Ovary (tissue), 9 donors: Measurements from ENCODE around the gene MAN2A2. TPM values are rescaled to one million over a fixed set of nuclear protein-coding genes. Genes with fewer than 3 reads are reported as not detected.

Experiments used
- DNase-seq, 5 donors: peaks; one replicate each; pipeline ENCODE4 v3.0.0-alpha.2; 2019 to 2020
- H3K27ac ChIP-seq, 2 donors: fragments of 200-600 bp; one replicate each; pipeline versions ENCODE4 v1.5.1 to v1.8.0; 2019 to 2022
- H3K27me3 ChIP-seq: fragments of 200-600 bp; one replicate; pipeline ENCODE4 v1.8.0; 2022
- H3K36me3 ChIP-seq: fragments of 200-600 bp; sonication (generic); one replicate; pipeline ENCODE4 v1.5.1; 2019
- H3K4me1 ChIP-seq: one replicate; pipeline ENCODE4 v1.8.1; 2013; ENCODE audit warnings: mild to moderate bottlenecking, moderate library complexity; ENCODE audit not compliant: insufficient read depth
- H3K4me3 ChIP-seq: fragments of 200-600 bp; sonication (generic); one replicate; pipeline ENCODE4 v1.5.1; 2017
- H3K9me3 ChIP-seq, 2 donors: fragments of 200-600 bp in 1 of 2; sonication (generic) in 1 of 2; one replicate each; pipeline versions ENCODE4 v1.5.1 to v1.8.1; 2013 to 2019; ENCODE audit warnings: mild to moderate bottlenecking in 1 of 2, moderate library complexity in 1 of 2
- CTCF ChIP-seq, 3 donors: fragments of 450-650 bp in 2 of 3; fragments of 200-600 bp in 1 of 3; IDR thresholded peaks; one replicate each; pipeline versions ENCODE4 v1.5.1 to v1.8.0; 2016 to 2022; ENCODE audit warnings: antibody characterized with exemption in 3 of 3, mild to moderate bottlenecking in 1 of 3
- EP300 ChIP-seq: sonication (generic); formaldehyde crosslinking; IDR thresholded peaks from one replicate; pipeline ENCODE4 v1.6.1; 2017; ENCODE audit warnings: antibody characterized with exemption
- POLR2A ChIP-seq: fragments of 450-650 bp; IDR thresholded peaks from one replicate; pipeline ENCODE4 v1.6.1; 2017; ENCODE audit warnings: antibody characterized with exemption, mild to moderate bottlenecking, moderate library complexity
- WGBS, 3 donors: extraction: QIAGEN DNeasy Blood & Tissue Kit in 1 of 3; methylation state at CpG; one replicate each; pipeline versions ENCODE4 v1.1.5 to v1.1.7; 2013 to 2017; 5-methylcytosine and 5-hydroxymethylcytosine counted together
- intact Hi-C, 4 donors: fragments of 100-400 bp; cut with DNase I; formaldehyde crosslinking; loops; one replicate each; pipeline versions ENCODE4 v1.11.0 to v1.15.1; 2022 to 2023
- polyA plus RNA-seq, 2 donors: library from polyadenylated mRNA; stranded (reverse); fragments of 200-250 nt in 1 of 2; fragments of 350-450 nt in 1 of 2; fragmentation: Illumina TruSeq in 1 of 2; extraction: RNeasy Lipid Tissue Mini Kit (QIAGEN cat#74804) in 1 of 2; gene quantifications; one replicate each; pipeline ENCODE4 v1.2.3, GENCODE V29; 2013 to 2014
- total RNA-seq, 7 donors: library from RNA; depleted of rRNA in 2 of 7; stranded (reverse); fragments of >200 nt in 2 of 7; fragmentation: NEBNext Ultra II Directional in 3 of 7; extraction: Animal tissue kit (Norgen Biotek cat#: 25700) in 3 of 7; gene quantifications; one replicate each; pipeline versions ENCODE4 v1.1.0 to v1.2.4, GENCODE V29; 2016 to 2023
- donor health status: DM: no; HTN: no; CAD: no; lungs with moderate emphysema.
- donor health status: DM: no; HTN: no; CAD: no.
- donor health status: Bipolar disorder and iron deficiency.
- donor health status: DM: yes; HTN: yes; CAD: no.
- donor health status: DM: no; HTN: no; CAD: no.
- donor health status: DM: yes; HTN: yes; CAD: no.

Gene MAN2A2
- total and polyA plus RNA-seq, 9 donors = 25.3 to 66.5 (median 31.2) TPM

DNA sequence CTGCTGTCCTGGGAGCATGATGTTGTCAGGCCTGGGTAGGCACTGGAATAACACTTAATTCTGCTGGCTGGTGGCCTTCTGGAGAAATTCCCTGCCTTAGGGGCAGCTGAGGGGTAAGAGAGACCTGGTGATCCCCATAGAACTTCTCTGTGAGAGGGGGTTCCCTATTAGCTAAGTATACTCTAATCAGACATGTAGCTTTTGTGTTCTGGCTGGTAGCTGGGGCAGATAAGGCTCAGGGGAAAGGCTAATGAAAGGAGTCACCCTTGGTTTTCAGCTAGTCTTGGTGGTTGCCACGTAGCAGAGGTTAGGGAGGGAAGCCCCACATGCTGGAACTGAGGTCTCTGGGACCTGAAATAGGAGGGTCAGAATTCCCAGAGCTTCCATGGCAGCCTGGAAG lies 30.2 kb downstream of the MAN2A2 start:
- H3K4me3 ChIP-seq = no peak overlapping the region
- H3K36me3 ChIP-seq = no peaks in the 10 kb centered on the region
- no peak overlapping the region for H3K27ac ChIP-seq
- H3K9me3 ChIP-seq = no peaks in the 10 kb centered on the region
- 73 to 77% (median 76%) methylated on average over 1 of the region's 1 CpG for WGBS, 3 donors
- TF ChIP-seq CTCF (IDR thresholded peaks at IDR 0.05) (no peak), POLR2A (no peak), EP300 (no peak)
- intact Hi-C loops = no loop called here
- H3K4me1 ChIP-seq = peaks cover 18% of the 10 kb centered on the region
- DNase-seq = no peak
- no peaks in the 10 kb centered on the region for H3K27me3 ChIP-seq

- H3K27me3 ChIP-seq = no peaks in the 10 kb centered on the region
- H3K9me3 ChIP-seq = no peaks in the 10 kb centered on the region
- peak; percentile 80 to 88 (median 86) for DNase-seq
- no peak for TF ChIP-seq POLR2A
- TF ChIP-seq CTCF (IDR thresholded peaks at IDR 0.05) = peak; percentile 66 to 84 (median 72)
- H3K27ac ChIP-seq = peak overlapping the region; percentile 70 to 76
- WGBS, 3 donors = 1 to 2% (median 1%) methylated on average over 19 of the region's 19 CpGs
- peak overlapping the region; percentile 63 for H3K4me3 ChIP-seq
- H3K36me3 ChIP-seq = no peaks in the 10 kb centered on the region
- H3K4me1 ChIP-seq = peaks cover 18% of the 10 kb centered on the region
- intact Hi-C loops = loop anchor here in 1 of 4 donors (1.0 kb wide), 1 partner anchor 32 kb away; no protein-coding TSS in a partner anchor
Measured at GRCh38 chr15:90934256-90934948, 31.3 kb downstream of the MAN2A2 start.

DNA sequence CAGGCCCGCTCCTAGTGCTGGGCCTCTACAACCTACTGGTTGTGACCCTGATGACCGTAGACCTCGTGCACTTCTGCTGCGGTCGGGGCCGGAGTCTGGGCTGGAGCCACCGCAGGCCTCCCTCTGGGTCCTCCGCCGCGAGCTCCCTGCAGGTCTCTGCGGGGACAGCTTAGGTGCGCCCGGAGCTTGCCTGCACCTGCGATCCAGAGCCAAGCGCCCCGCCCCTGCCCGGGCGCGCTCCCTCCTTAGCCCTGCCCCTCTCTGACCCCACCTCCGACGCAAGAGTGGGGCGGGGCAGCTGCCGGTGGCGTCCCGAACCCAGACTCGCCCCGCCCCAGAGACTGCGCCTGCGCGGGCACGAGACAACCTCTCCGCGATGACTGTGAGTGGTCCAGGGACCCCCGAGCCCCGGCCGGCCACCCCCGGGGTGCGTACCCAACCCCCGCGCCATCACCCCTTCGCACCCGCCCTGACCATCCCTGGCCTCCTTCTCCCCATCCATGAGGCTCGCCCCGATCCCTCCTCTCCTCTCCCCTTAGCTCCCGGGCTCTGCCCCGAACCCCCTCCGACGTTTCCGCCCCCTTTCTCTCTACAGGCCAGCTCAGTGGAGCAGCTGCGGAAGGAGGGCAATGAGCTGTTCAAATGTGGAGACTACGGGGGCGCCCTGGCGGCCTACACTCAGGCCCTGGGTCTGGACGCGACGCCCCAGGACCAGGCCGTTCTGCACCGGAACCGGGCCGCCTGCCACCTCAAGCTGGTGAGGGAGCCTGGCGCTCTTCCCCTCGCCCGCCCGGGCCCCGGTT lies 32.0 kb downstream of the MAN2A2 start, which contains the start of gene UNC45A:
Gene UNC45A (plus strand): TSS at position 337 of the 803 bp plus-strand sequence. CDS start 40 bp downstream, at position 377.
- WGBS, 3 donors = 1 to 2% (median 2%) methylated on average over 33 to 65 of the region's 65 CpGs
- TF ChIP-seq CTCF (IDR thresholded peaks at IDR 0.05) (no peak), POLR2A (peak; percentile 30)
- Histone ChIP-seq H3K27ac (peak within 1 kb of the TSS; percentile 70 to 76), H3K4me3 (peak within 1 kb of the TSS; percentile 63), H3K9me3 (no peaks in the 10 kb centered on the region), H3K27me3 (no peaks in the 10 kb centered on the region), H3K4me1 (peaks cover 18% of the 10 kb centered on the region), H3K36me3 (no peaks in the 10 kb centered on the region)
- DNase-seq = peak; percentile 89 to 93 (median 91)
- intact Hi-C loops = loop anchor here in 1 of 4 donors (1.0 kb wide), 1 partner anchor 33 kb away; no protein-coding TSS in a partner anchor

GRCh38 chr15:90936823-90937222 lies 33.7 kb downstream of the MAN2A2 start:
- intact Hi-C loops = no loop called here
- no peak overlapping the region for H3K4me3 ChIP-seq
- H3K9me3 ChIP-seq = no peaks in the 10 kb centered on the region
- no peaks in the 10 kb centered on the region for H3K27me3 ChIP-seq
- 44 to 60% (median 45%) methylated on average over 1 of the region's 1 CpG for WGBS, 3 donors
- TF ChIP-seq POLR2A (no peak), EP300 (no peak)
- no peak overlapping the region for H3K27ac ChIP-seq
- DNase-seq = no peak
- H3K36me3 ChIP-seq = no peaks in the 10 kb centered on the region
- H3K4me1 ChIP-seq = peaks cover 10% of the 10 kb centered on the region
